NCI-H446 treated with DMSO at 0.1 percent for 48 hours (cell line): ENCODE data around the gene D2HGDH.
"Not testable (repeated sequence)": the region's sequence is repeated elsewhere in the genome, so short reads cannot be mapped to it uniquely, and the experiment has no call there.

Experiments
- DNase-seq: peaks from one replicate; lab custom pipeline; 2025; lab: John Stamatoyannopoulos, UW

Gene D2HGDH

DNA sequence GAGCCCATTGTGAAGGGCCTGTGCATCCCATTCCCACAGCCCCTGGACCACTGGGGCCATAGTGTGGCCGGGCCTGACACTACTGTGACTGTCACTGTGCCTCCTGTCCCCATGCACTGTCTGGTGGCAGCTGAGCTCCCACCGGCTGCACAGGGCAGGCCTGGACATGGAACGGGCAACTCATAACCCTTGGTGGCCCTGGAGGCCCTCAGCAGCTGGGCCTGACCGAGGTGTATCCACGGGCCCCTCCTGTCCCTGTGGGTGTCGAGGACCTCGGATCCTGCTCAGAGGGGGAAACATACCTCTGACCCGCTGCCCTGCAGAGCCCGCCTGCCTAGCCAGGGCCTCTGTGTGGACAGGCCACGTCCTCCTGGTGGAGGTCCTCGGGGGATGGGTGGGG is 34.4 kb downstream of the D2HGDH start:
- DNase-seq: no peak

DNA sequence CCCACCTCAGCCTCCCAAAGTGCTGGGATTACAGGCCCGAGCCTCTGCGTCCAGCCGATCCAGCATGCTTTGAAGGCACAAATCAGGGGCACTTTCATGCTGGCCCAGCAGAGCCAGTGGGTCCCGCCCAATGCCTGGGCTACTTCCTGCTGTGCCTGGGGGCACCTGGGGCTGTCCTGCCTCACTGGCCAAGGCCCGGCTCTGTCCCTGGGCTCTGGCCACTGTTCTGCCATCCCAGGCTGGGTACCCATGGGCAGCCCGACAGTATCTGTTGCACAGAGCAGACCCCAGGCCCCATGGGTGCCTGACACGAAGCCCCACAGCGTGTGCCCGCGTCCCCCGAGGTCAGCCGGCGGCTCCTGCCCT is 35.4 kb downstream of the D2HGDH start:
- no peak for DNase-seq

DNA sequence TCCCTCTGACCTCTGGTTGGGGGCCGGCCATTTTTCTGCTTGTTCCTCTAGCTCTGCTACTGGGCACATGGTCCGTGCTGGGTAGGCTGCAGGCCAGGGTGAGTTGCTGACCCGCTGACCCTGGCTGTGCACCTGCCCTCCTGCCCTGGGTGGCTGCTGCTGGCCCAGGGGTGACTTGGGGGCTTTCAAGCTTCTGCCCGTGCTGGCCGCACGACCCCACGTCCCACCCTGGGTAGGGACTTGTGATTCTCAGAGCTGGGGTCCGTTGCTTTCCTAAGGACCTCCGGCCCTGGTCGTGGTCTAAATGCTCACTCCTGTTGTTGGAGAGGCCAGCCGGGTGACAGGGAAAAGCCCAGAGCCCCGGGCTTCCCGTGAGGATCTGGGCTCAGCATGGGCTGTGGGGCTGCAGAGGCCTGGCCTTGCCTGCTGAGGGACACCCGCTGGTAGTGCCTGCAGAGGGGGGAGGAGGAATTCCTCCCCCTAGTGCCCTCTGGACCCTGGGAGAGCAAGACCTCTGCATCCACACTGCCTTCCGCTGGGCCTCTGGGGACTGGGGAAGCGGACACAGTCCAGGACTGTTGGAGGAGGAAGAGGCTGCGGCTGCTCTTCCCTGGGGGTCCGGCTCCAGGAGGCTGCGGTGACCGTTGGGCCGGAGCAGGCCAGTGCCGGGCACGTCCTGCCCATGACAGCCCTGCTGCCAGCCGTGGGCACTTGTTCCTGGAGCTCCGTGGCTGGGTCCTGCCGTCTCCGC is 35.9 kb downstream of the D2HGDH start:
- no peak for DNase-seq

DNA sequence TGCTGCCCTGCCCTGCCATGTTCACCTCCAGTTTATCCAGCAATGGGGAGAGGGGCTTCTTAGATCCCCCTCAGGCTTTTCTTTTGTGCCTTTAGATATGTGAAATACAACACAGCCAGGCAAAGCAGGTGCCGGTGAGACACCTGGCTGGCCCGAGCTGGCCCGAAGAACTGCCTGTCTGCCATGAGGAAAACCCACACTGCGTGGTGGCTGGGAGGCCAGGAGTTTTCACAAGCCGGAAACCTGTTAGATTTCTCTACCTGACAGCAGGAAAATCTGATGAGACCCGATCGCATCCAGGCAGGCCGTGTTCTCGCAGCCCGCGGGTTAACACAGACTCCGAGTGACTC is 36.5 kb downstream of the D2HGDH start:
- DNase-seq: no peak

DNA sequence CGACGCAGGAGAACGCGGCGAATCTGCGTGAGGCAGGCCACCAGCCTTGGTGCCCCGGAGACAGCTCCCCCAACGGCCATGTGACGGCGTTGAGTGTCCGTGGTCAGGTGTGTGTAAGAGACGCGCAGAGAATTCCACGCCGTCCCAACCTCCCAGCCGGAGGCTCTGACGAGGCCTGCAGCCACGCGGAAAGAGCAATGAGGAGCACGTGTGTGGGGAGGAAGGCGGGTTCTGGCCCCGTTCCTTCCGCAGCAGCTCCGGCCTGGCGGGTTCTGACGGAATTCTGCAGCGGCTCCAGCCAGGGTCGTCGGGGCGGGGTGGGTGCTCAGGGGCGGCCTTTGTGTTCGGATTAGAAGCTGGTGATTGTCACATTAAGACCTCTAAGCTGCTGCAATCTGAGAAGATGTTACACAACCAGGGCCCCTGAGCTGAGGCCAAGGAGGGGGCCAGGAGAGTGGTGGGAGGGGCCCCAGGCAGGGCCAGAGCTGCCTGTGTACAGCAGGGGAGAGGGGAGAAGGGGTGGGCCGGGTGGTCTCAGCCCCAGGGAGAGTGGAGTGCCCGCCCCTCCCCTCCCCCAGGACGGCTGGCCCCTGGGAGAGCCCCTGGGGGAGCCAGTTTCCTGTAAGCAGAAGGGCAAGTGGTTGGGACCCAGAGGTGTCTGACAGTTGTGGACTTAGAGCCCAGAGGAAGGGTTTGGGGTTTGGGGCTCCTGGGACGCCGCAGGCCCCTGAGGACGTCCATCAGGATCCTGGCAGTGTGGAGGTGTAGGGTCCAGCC is 37.0 kb downstream of the D2HGDH start:
- DNase-seq: no peak

DNA sequence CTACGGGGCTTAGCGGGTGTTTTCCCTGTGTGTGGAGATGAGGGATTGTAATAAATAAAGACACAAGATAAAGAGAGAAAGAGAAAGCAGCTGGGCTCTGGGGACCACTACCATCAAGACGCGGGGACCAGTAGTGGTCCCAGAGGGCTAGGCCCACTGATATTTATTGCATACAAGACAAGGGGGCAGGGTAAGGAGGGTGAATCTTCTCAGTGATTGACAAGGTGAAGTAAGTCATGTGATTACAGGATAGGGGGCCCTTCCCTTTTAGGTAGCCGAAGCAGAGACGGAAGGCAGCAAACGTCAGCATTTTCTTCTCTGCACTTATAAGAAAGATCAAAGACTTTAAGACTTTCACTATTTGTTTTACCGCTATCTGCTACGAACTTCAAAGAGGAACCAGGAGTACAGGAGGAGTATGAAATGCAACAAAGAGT is 37.7 kb downstream of the D2HGDH start:
- no peak for DNase-seq

DNA sequence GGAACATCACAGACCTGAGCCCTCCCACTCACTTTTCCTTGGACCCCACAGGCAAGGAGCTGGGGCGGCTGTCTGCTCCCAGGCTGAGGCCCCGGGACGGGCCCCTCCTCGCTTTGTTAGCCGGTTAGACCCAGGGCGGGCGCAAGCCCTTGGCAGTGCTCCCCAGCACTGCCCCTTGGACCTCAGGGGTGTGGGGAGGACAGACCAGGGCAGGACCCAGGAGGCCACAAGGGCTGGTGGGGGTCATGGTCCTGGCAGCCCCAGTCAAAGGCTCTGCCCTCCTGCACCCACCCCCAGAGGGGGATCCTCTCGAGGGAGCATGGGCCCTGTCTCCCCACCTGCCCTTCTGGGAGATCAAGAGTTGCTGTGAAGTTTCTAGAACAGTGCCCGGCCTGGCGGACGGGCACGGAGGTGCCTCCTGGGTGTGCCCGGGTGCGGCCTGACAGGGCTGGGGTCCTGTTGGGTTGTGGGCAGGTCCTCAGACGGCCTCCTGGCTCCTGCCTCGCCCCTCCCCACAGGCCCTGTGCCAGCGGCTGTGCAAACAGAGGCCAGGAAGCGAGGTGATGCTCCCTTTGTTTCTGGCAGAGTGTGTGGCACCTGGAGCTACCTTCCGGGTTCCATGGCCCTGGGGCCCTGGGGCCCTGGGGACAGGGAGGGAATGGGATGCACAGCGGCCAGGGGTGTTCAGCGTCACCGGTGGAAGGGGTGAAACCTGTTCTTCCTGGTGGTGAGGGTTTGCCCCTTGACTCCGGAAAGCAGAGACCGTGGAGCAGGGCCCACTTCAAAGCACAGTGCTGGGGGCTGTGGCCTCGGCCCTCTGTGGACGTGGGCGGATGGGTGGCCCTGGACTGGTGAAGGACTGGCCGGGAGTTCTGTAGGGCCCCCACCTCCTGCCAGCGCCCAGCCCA is 39.3 kb downstream of the D2HGDH start:
- DNase-seq: no peak

DNA sequence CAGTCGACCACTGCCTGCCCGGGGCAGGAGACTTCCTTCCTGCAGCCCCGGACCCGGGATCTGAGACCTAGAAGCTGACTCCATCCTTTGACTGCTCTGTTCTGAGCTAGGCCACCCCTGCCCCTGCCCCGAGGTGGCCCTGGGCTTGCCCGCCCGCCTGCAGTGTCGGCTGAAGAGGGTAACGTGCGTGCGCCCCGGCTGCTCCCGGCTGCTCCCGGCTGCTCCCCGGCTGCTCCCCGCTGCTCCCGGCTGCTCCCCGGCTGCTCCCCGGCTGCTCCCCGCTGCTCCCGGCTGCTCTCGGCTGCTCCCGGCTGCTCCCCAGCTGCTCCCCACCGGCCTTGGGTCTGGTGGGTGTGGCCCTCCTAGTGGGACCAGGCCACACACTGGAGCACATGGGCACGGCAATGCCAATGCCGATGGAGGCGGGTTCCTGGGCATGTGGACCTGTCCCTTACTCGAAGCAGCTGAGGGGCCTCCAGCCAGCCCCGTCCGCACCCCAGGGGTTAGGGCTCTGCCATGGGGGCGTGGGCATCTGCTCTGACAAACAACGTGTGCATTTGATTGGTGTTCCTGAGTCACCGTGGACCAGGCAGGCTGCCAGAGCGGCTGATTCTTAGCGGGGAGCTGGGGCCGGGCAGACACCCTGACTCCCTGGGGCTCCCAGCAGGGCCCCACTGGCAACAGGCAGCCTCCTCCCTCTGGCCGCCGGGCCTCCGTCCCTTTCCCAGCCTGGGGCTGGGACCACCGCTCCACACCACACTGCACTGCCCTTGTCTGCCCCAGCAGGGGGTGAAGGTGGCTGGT is 40.2 kb downstream of the D2HGDH start:
- DNase-seq: no peak

DNA sequence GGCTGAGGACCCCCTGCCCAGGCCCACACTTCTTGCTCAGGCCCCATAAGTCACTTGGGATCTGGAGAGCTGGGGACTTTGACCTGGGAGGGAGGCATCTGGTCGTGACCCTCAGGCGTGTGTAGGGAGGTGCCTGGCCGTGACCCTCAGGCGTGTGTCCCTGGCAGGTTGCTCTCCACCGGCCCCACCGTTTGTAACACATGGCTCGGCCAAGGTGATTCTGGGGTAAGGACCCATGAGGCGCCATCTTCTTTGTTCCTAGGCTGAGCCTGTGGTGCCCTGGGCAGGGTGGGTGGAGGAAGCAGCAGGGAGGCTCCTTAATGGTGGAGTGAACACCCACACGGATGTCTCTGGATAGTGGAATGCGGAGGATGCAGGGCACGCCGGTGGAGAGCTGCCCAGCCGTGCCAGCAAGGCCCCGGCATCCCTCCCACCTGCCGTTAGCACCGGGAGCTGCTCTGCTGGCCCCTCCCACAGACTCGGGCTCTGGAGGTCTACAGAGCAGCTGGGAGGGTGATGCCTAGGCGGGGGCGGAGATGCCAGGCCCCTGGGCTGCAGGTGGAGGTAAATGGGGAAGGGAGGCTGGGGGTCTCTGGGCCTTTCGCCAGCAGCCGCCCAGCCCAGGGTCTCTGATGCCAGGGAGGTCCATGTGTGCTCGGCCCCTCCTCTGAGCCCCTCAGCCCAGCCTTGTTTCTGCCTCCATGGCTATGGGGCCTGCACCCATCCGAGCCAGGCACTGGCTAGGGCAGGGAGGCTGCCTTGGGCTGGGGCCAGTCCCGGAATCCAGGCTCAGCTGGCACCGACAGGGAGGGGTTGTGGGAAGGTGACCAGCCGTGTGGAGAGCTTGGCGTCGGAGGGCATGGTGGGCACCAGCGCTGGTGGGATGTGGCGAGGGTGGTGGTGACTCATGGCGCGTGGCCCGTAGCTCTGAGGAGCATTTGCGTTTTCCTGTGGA is 41.1 kb downstream of the D2HGDH start:
- DNase-seq: no peak

DNA sequence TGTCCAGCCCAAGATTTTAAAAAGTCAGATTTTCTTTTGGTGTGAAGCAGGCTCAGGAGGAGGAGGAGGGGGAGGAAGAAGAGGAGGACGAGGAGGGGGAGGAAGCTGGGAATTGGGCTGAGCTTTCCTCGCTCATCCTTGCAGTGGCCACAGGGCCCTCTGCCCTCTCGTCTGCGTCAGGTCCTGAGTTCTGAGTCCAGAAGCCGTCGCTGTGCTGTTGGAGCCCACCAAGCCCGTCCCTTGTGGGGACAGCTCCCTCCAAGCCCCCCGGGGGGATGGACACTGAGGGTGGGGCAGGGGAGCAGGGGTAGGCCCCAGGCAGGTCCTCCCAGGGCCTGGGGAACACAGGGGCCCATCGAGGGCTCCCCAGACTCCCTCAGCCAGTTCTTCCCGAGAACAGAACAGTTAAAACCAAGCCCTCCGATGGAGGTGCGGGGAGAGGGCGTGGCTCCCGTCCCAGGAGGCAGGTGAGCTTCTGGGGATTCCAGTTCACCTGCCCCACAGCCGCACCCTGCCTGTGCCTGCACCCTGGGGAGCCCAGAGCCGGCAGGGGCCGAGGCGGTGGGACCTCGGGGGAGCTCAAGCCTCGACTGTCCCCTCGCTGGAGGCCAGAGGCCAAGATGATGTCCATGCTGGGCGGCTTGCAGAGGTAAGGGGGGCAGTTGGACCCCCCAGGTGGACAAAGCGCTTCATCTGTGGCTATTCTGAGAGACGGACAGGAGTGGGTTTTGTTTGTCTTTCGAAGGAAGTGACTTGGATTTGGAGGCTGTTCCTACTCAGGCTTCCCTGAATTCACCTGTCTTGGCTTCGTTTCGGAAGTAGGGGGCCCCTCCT is 42.1 kb downstream of the D2HGDH start, which contains the start of gene GAL3ST2:
GAL3ST2 (plus strand) TSS at position 487 of the 834 bp plus-strand sequence; CDS start at position 621, 134 bp downstream.
- DNase-seq: no peak

DNA sequence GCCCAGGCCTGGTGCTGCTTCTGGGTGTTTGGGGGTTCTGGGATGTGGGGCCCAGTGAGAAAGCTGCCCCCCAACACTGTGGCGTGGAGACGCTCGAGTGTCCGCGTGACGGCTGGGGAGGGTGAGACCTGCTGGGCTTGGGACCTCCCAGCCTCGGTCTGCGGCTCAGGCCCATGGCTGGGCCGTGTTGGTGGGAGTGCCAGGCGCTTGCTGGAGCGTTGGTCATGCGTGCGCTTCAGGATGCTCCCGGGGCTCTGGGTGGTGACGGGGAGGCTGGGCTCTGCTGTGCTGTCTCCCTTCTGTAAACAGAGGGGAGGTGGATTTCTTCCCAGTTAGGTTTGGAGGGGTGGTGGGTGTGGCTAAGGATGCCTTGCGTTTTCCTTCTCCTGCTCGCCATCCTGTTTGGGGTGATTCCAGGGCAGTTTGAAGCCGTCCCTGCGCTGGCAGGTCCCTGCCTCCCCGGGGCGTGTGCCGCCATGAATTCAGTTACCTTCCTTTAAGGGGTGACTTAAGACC is 42.8 kb downstream of the D2HGDH start:
- no peak for DNase-seq

DNA sequence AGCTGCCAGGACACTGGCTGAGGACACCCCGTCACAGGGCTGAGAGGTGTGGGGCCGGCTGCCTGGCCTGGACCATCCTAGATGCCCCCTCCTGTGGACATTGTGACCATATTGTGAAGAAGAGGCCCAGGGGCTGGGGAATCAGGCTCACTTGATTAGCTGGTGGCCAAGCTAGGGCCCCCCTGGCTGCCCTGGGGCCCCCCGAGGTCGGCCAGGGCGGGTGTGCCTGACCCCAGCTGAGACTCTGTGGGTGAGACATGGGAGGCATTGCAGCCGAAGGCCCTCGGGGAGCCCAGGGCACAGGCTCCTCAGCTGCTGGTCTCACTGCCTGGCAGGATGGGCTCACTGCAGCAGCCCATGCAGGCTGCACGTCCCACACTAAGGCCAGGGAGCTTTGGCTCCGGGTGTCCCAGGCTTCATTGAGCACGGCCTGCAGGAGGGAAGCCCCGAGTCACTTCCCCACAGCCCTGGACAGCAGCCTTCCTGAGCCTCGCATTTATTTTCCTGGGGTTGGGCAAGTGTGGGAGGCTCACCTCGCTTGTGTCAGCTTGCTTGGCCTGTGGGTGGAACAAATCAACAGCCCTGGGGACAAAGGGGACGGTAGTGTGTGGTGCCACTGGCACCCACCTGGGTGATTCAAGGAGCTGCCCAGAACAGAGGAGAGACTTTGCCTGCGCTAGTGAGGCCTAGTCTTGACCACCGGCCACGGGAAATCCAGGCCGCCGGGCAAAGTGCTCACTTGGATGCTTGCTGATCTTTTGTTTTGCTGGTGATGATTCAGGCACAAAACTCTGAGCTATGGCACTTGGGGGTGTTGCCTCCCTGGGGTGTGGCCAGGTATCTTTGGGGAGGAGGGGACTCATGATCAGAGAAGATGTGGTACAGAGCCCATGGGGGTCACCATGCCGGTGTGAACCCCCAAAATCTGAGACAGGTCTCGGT is 43.5 kb downstream of the D2HGDH start:
- no peak for DNase-seq

DNA sequence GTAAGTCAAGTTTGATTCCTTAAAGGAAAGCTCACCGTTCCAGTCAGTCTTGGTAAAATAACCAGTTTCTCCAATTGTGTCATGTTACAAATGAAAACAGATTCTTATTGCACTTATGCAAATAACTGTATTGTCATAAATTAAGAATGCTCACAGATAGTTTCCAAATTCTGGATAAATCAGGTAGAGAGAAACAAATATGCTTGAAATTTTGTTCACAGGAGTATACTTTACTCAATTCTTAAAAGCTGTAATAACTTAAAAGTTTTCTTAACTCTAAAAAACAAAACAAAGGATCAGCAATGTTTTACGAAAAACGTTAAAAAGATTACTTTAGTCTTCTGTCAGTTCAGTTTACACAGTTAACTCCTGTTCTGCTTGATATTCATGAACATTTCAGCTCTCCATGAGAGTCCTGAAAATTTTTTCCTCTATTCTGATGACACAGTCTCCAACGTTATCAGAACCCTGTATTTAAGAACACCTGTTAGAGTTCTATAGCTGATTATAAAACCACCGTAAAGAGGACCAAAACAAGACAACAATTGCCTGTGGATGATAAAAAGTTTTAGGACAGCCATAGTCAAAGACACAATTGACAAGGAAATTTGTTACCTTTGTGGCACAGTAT is 46.6 kb downstream of the D2HGDH start:
- DNase-seq: no peak

DNA sequence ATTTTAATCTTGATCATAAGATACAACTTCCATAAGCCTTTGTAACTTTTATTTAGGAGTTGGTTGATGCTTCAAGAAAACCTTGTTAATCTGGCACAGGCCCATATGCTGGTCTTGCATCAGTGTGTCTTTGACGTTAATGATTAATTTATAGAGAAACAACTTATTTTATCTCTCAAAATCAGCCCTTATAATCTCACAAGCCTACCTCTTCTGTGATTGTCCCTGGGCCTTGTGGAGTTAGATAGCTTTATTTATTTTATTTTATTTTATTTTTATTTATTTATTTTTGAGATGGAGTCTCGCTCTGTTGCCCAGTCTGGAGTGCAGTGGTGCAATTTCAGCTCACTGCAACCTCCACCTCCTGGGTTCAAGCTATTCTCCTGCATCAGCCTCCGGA is 47.6 kb downstream of the D2HGDH start:
- not testable (repeated sequence) for DNase-seq

DNA sequence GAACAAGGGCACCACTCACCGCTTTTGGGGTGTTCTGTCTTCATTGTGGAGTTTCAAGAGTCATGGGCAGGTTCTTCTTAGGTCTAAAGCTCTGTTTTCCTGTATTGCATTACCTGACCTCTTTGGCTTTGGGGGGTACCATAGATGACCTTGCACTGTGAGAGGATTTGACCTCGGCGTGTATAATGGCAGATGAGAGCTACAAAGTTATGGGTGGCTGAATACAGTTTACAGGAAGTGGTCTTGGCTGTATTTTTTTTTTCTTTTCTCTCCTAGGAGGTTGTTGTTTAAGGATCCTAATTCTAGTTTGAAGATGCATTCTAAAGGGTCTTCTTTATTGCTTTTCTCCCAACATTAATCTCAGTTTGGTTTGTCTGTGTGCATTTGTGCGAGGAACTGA is 53.7 kb downstream of the D2HGDH start:
- no peak for DNase-seq

DNA sequence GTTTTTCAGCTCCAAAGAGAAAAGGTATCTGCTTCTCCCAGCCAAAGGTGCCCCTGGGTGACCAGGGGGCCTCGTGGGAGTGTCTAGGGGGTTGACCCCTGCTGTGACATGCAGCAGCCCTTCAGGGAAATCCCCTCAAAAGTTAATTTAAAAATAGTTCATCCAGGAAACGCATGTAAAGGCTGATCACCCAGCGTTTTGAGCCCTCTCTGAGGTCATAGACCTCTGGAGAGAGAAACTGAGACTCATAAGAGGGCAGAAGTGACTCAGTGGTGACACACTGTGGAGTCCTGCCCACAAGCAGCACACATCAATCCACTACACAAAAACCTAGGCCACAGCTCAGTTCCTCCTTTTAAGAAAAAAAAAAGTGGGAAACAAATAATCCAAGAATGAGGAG is 54.1 kb downstream of the D2HGDH start:
- DNase-seq: no peak

DNA sequence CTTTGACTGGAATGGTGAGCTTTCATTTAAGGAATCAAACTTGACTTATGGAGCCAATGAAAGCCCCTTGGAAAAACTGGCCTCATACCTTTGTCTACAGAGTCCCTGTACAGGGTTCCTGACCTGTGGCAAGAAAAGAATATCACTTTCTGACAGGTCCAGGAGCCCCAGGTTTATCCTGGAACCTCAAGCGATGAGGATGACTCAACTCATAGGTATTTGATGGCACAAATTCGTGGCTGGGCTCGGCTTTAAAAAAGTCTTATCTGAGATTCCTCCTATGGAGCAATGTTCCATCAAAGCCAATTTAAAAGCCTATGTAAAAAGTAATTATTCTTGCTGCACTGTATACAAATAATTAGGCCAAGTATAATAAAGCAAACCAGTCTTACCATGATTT is 57.0 kb downstream of the D2HGDH start:
- DNase-seq: not testable (repeated sequence)

DNA sequence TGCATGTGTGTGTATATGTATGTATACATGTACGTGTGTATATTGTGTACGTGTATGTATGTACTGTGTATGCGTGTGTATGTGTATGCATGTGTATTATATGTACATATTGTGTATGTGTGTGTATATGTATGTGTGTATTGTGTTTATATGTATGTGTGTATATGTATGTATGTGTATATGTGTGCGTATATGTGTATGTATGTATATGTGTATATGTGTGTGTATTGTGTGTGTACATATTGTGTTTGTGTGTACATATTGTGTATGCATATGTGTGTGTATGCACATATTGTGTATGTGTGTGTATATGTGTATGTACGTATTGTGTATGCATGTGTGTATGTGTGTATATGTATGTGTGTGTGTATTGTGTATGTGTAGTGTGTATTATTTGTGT is 59.0 kb downstream of the D2HGDH start:
- no peak for DNase-seq
